Activated naive CD8-positive, alpha-beta T cell treated with anti-CD3 and anti-CD28 coated beads for 36 hours (primary cell): ENCODE measurements around the gene LRRC4C. TPM values are rescaled to one million over a fixed set of nuclear protein-coding genes. Genes with fewer than 3 reads are reported as not detected.

ENCODE experiments used
- DNase-seq: peaks from one replicate; pipeline ENCODE4 v3.0.0; 2021
- H3K27ac Mint-ChIP-seq: one replicate; pipeline ENCODE4 v1.8.0; 2022; ENCODE audit warnings: mild to moderate bottlenecking, moderate library complexity, mixed read lengths
- H3K27me3 Mint-ChIP-seq: one replicate; pipeline ENCODE4 v1.8.0; 2022; ENCODE audit warnings: mild to moderate bottlenecking, mixed read lengths
- H3K36me3 Mint-ChIP-seq: one replicate; pipeline ENCODE4 v1.8.0; 2021; ENCODE audit warnings: mild to moderate bottlenecking, mixed read lengths
- H3K4me1 Mint-ChIP-seq: one replicate; pipeline ENCODE4 v1.8.0; 2021; ENCODE audit warnings: mixed read lengths
- H3K4me3 Mint-ChIP-seq: one replicate; pipeline ENCODE4 v1.8.0; 2022; ENCODE audit warnings: mild to moderate bottlenecking, moderate library complexity, mixed read lengths
- H3K9me3 Mint-ChIP-seq: one replicate; pipeline ENCODE4 v1.8.0; 2022; ENCODE audit warnings: mixed read lengths
- total RNA-seq, 2 experiments: library from RNA; stranded (reverse); gene quantifications; one replicate each; pipeline ENCODE4 v1.2.3, GENCODE V29; 2021

The LRRC4C gene
- total RNA-seq, 2 experiments from 2014 or later, result not detected

GRCh38 chr11:40425168-40425567 lies 1034.3 kb downstream of the LRRC4C start:
- DNase-seq, result no peak
- no peak overlapping the region for H3K4me3 Mint-ChIP-seq
- H3K36me3 Mint-ChIP-seq, result no peaks in the 10 kb centered on the region
- no peak overlapping the region for H3K27ac Mint-ChIP-seq
- H3K27me3 Mint-ChIP-seq, result no peaks in the 10 kb centered on the region
- no peaks in the 10 kb centered on the region for H3K4me1 Mint-ChIP-seq
- H3K9me3 Mint-ChIP-seq, result peaks cover 1% of the 10 kb centered on the region

- no peak overlapping the region for H3K27ac Mint-ChIP-seq
- H3K4me1 Mint-ChIP-seq, result no peaks in the 10 kb centered on the region
- no peak for DNase-seq
- H3K4me3 Mint-ChIP-seq, result no peak overlapping the region
- H3K36me3 Mint-ChIP-seq, result no peaks in the 10 kb centered on the region
- peaks cover 1% of the 10 kb centered on the region for H3K9me3 Mint-ChIP-seq
- no peaks in the 10 kb centered on the region for H3K27me3 Mint-ChIP-seq
These were observed 1038.1 kb downstream of the LRRC4C start for GRCh38 chr11:40421208-40421981.

GRCh38 chr11:40417627-40418026 lies 1041.8 kb downstream of the LRRC4C start:
- Mint-ChIP-seq H3K9me3 (peaks cover 3% of the 10 kb centered on the region), H3K36me3 (no peaks in the 10 kb centered on the region), H3K27ac (no peak overlapping the region), H3K4me1 (no peaks in the 10 kb centered on the region), H3K27me3 (no peaks in the 10 kb centered on the region), H3K4me3 (no peak overlapping the region)
- no peak for DNase-seq

GRCh38 chr11:40407355-40407754 lies 1052.1 kb downstream of the LRRC4C start:
- DNase-seq, result no peak
- peaks cover 8% of the 10 kb centered on the region for H3K9me3 Mint-ChIP-seq
- no peak overlapping the region for H3K4me3 Mint-ChIP-seq
- no peaks in the 10 kb centered on the region for H3K27me3 Mint-ChIP-seq
- no peaks in the 10 kb centered on the region for H3K4me1 Mint-ChIP-seq
- H3K27ac Mint-ChIP-seq, result no peak overlapping the region
- no peaks in the 10 kb centered on the region for H3K36me3 Mint-ChIP-seq

GRCh38 chr11:40405614-40406013 lies 1053.8 kb downstream of the LRRC4C start:
- H3K27me3 Mint-ChIP-seq, result no peaks in the 10 kb centered on the region
- DNase-seq, result no peak
- no peaks in the 10 kb centered on the region for H3K36me3 Mint-ChIP-seq
- no peak overlapping the region for H3K4me3 Mint-ChIP-seq
- H3K9me3 Mint-ChIP-seq, result peaks cover 10% of the 10 kb centered on the region
- no peak overlapping the region for H3K27ac Mint-ChIP-seq
- no peaks in the 10 kb centered on the region for H3K4me1 Mint-ChIP-seq

GRCh38 chr11:40403321-40403720 lies 1056.1 kb downstream of the LRRC4C start:
- H3K36me3 Mint-ChIP-seq, result no peaks in the 10 kb centered on the region
- peaks cover 9% of the 10 kb centered on the region for H3K9me3 Mint-ChIP-seq
- no peak overlapping the region for H3K4me3 Mint-ChIP-seq
- H3K27ac Mint-ChIP-seq, result no peak overlapping the region
- DNase-seq, result no peak
- H3K4me1 Mint-ChIP-seq, result no peaks in the 10 kb centered on the region
- no peaks in the 10 kb centered on the region for H3K27me3 Mint-ChIP-seq

- H3K4me3 Mint-ChIP-seq, result no peak overlapping the region
- peaks cover 10% of the 10 kb centered on the region for H3K9me3 Mint-ChIP-seq
- H3K36me3 Mint-ChIP-seq, result no peaks in the 10 kb centered on the region
- no peaks in the 10 kb centered on the region for H3K27me3 Mint-ChIP-seq
- no peak for DNase-seq
- H3K4me1 Mint-ChIP-seq, result no peaks in the 10 kb centered on the region
- H3K27ac Mint-ChIP-seq, result no peak overlapping the region
These were observed 1058.2 kb downstream of the LRRC4C start for GRCh38 chr11:40401132-40401853.

GRCh38 chr11:40397141-40397540 lies 1062.3 kb downstream of the LRRC4C start:
- no peak for DNase-seq
- Mint-ChIP-seq H3K4me1 (no peaks in the 10 kb centered on the region), H3K9me3 (peaks cover 5% of the 10 kb centered on the region), H3K27ac (no peak overlapping the region), H3K36me3 (no peaks in the 10 kb centered on the region), H3K4me3 (no peak overlapping the region), H3K27me3 (no peaks in the 10 kb centered on the region)

GRCh38 chr11:40393511-40393910 lies 1065.9 kb downstream of the LRRC4C start:
- Mint-ChIP-seq H3K27me3 (no peaks in the 10 kb centered on the region), H3K4me1 (no peaks in the 10 kb centered on the region), H3K9me3 (peaks cover 5% of the 10 kb centered on the region), H3K36me3 (no peaks in the 10 kb centered on the region), H3K27ac (no peak overlapping the region), H3K4me3 (no peak overlapping the region)
- DNase-seq, result no peak

GRCh38 chr11:40391679-40392078 lies 1067.8 kb downstream of the LRRC4C start:
- Mint-ChIP-seq H3K9me3 (peaks cover 5% of the 10 kb centered on the region), H3K4me3 (no peak overlapping the region), H3K27me3 (no peaks in the 10 kb centered on the region), H3K27ac (no peak overlapping the region), H3K4me1 (no peaks in the 10 kb centered on the region), H3K36me3 (no peaks in the 10 kb centered on the region)
- no peak for DNase-seq

GRCh38 chr11:40388097-40388818 lies 1071.2 kb downstream of the LRRC4C start:
- Mint-ChIP-seq H3K4me3 (no peak overlapping the region), H3K9me3 (peaks cover 3% of the 10 kb centered on the region), H3K27ac (no peak overlapping the region), H3K27me3 (no peaks in the 10 kb centered on the region), H3K36me3 (no peaks in the 10 kb centered on the region), H3K4me1 (no peaks in the 10 kb centered on the region)
- no peak for DNase-seq

GRCh38 chr11:40387240-40387980 lies 1072.0 kb downstream of the LRRC4C start:
- Mint-ChIP-seq H3K27ac (no peak overlapping the region), H3K9me3 (peaks cover 3% of the 10 kb centered on the region), H3K36me3 (no peaks in the 10 kb centered on the region), H3K27me3 (no peaks in the 10 kb centered on the region), H3K4me3 (no peak overlapping the region), H3K4me1 (no peaks in the 10 kb centered on the region)
- DNase-seq, result no peak

GRCh38 chr11:40384991-40385390 lies 1074.5 kb downstream of the LRRC4C start:
- peaks cover 3% of the 10 kb centered on the region for H3K9me3 Mint-ChIP-seq
- H3K27ac Mint-ChIP-seq, result no peak overlapping the region
- H3K27me3 Mint-ChIP-seq, result no peaks in the 10 kb centered on the region
- H3K36me3 Mint-ChIP-seq, result no peaks in the 10 kb centered on the region
- DNase-seq, result no peak
- no peaks in the 10 kb centered on the region for H3K4me1 Mint-ChIP-seq
- no peak overlapping the region for H3K4me3 Mint-ChIP-seq

- H3K4me1 Mint-ChIP-seq, result no peaks in the 10 kb centered on the region
- no peaks in the 10 kb centered on the region for H3K27me3 Mint-ChIP-seq
- H3K4me3 Mint-ChIP-seq, result no peak overlapping the region
These were observed 1078.0 kb downstream of the LRRC4C start for GRCh38 chr11:40381481-40381880.

GRCh38 chr11:40380835-40381234 lies 1078.6 kb downstream of the LRRC4C start:
- Mint-ChIP-seq H3K36me3 (no peaks in the 10 kb centered on the region), H3K27ac (no peak overlapping the region), H3K9me3 (peaks cover 4% of the 10 kb centered on the region), H3K4me1 (no peaks in the 10 kb centered on the region), H3K4me3 (no peak overlapping the region), H3K27me3 (no peaks in the 10 kb centered on the region)
- DNase-seq, result no peak

More at GRCh38 chr11:40381481-40381880, 1078.0 kb downstream of the LRRC4C start:
- H3K27ac Mint-ChIP-seq, result no peak overlapping the region
- no peak for DNase-seq
- no peaks in the 10 kb centered on the region for H3K36me3 Mint-ChIP-seq
- H3K9me3 Mint-ChIP-seq, result peaks cover 4% of the 10 kb centered on the region
